MM.1S (cell line): ENCODE data around the gene FARS2.

Experiments used
- CTCF ChIP-seq: fragments of 300-600 bp; sonication (generic); IDR thresholded peaks from 2 replicates; pipeline ENCODE4 v1.5.1; 2016; ENCODE audit warnings: antibody characterized with exemption, low read length, mixed read lengths
- EZH2 ChIP-seq: fragments of 300-600 bp; sonication (generic); optimal IDR thresholded peaks from 2 replicates; pipeline ENCODE3; 2017; ENCODE audit warnings: low read depth, mild to moderate bottlenecking, antibody characterized with exemption, low read length, mixed read lengths
- EZH2phosphoT487 ChIP-seq: fragments of 300-600 bp; sonication (generic); IDR thresholded peaks from 2 replicates; pipeline ENCODE4 v1.6.1; 2018; ENCODE audit warnings: antibody characterized with exemption, low read length

GRCh38 chr6:5300206-5300764 lies 39.0 kb downstream of the FARS2 start:
- TF ChIP-seq CTCF (no peak), EZH2 (no peak), EZH2phosphoT487 (no peak)
